Immature natural killer cell (primary cell): Measurements from ENCODE around the gene SLC15A1. TPM values are rescaled to one million over a fixed set of nuclear protein-coding genes. Genes with fewer than 3 reads are reported as not detected.
"Not testable (repeated sequence)": the region's sequence is repeated elsewhere in the genome, so short reads cannot be mapped to it uniquely, and the experiment has no call there.

ENCODE experiments used
- DNase-seq, 3 donors: peaks; one replicate each; pipeline ENCODE4 v3.0.0; 2022; ENCODE audit warnings: mixed read lengths in 1 of 3
- H3K27ac Mint-ChIP-seq, 6 donors: one replicate each; pipeline ENCODE4 v1.8.0; 2020; ENCODE audit warnings: mixed read lengths in 6 of 6, mild to moderate bottlenecking in 5 of 6, inconsistent platforms in 4 of 6, moderate library complexity in 3 of 6
- H3K27me3 Mint-ChIP-seq, 3 donors: one replicate each; pipeline ENCODE4 v1.8.0; 2020 to 2021; ENCODE audit warnings: low read depth in 3 of 3, mild to moderate bottlenecking in 3 of 3, mixed read lengths in 3 of 3, moderate library complexity in 3 of 3, inconsistent platforms in 1 of 3
- H3K36me3 Mint-ChIP-seq, 3 donors: one replicate each; pipeline ENCODE4 v1.8.0; 2020; ENCODE audit warnings: mixed read lengths in 3 of 3, inconsistent platforms in 2 of 3, mild to moderate bottlenecking in 2 of 3
- H3K4me1 Mint-ChIP-seq, 2 donors: one replicate each; pipeline ENCODE4 v1.8.0; 2020; ENCODE audit warnings: inconsistent platforms in 2 of 2, mild to moderate bottlenecking in 2 of 2, mixed read lengths in 2 of 2, moderate library complexity in 1 of 2
- H3K4me3 Mint-ChIP-seq, 5 donors: one replicate each; pipeline ENCODE4 v1.8.0; 2020; ENCODE audit warnings: mild to moderate bottlenecking in 5 of 5, mixed read lengths in 5 of 5, inconsistent platforms in 3 of 5, moderate library complexity in 3 of 5
- H3K9me3 Mint-ChIP-seq, 6 donors: one replicate each; pipeline ENCODE4 v1.8.0; 2020; ENCODE audit warnings: mild to moderate bottlenecking in 6 of 6, mixed read lengths in 6 of 6, inconsistent platforms in 4 of 6, moderate library complexity in 3 of 6
- polyA plus RNA-seq, 3 donors: library from polyadenylated mRNA; unstranded; fragments of 300-500 nt; fragmentation: Illumina TruSeq; gene quantifications; one replicate each; pipeline ENCODE4 v1.2.3, GENCODE V29; 2021

The SLC15A1 gene
- polyA plus RNA-seq, 3 donors from 2014 or later: not detected

- no peak overlapping the region for H3K4me3 Mint-ChIP-seq
- no peaks in the 10 kb centered on the region for H3K9me3 Mint-ChIP-seq
- H3K4me1 Mint-ChIP-seq: no peaks in the 10 kb centered on the region
- H3K27me3 Mint-ChIP-seq: peaks cover 0 to 4% (median 2%) of the 10 kb centered on the region in 3 donors
- H3K27ac Mint-ChIP-seq: no peak overlapping the region
- H3K36me3 Mint-ChIP-seq: no peaks in the 10 kb centered on the region
- no peak for DNase-seq
Measured at GRCh38 chr13:98648141-98648540, 104.3 kb downstream of the SLC15A1 start.

DNA sequence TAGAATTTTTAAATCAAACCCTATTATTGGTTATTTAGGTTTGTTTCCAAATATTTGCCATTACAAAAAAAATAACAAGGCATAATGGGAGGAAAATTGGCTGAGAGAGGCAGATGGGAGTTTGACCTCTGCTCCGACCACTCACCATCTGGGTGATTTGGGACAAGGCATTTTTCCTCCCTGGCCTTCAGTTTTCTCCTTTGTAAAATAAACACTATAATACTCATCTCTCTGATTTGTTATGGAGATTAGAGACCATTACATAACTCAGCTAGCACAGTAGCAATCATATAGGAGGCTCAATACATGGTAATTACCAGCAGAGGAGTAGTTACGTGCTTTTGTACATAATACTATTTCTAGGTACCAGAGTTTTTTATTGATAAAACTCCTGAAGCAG, 105.4 kb downstream of the SLC15A1 start:
- H3K27me3 Mint-ChIP-seq: peaks cover 0 to 7% (median 2%) of the 10 kb centered on the region in 3 donors
- no peak overlapping the region for H3K27ac Mint-ChIP-seq
- H3K9me3 Mint-ChIP-seq: no peaks in the 10 kb centered on the region
- H3K36me3 Mint-ChIP-seq: no peaks in the 10 kb centered on the region
- no peak overlapping the region for H3K4me3 Mint-ChIP-seq
- no peak for DNase-seq
- H3K4me1 Mint-ChIP-seq: no peaks in the 10 kb centered on the region

- H3K27ac Mint-ChIP-seq: no peak overlapping the region
- no peak overlapping the region for H3K4me3 Mint-ChIP-seq
- no peaks in the 10 kb centered on the region for H3K9me3 Mint-ChIP-seq
- H3K36me3 Mint-ChIP-seq: no peaks in the 10 kb centered on the region
- H3K4me1 Mint-ChIP-seq: no peaks in the 10 kb centered on the region
- peaks cover 0 to 8% (median 7%) of the 10 kb centered on the region in 3 donors for H3K27me3 Mint-ChIP-seq
- no peak for DNase-seq
Measured at GRCh38 chr13:98643479-98643878, 109.0 kb downstream of the SLC15A1 start.

DNA sequence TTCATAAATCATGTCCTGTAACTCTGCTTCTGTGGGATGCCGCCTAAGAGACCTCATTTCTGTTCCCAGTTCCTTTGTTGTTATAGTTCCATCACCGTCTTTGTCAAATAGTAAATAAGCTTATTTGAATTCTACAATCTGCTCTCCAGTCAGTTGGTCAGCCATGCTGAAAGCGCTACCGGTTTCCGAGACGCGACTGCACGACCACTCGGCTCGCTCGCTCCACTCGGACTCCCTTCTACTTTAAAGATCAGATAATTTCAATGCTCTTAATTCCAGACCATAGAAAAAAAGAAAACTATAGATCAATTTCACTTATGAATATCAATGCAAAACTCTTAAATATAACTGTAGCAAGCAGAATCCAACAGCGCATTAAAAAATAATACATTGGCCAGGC, 111.4 kb downstream of the SLC15A1 start:
- Mint-ChIP-seq H3K9me3 (no peaks in the 10 kb centered on the region), H3K4me1 (no peaks in the 10 kb centered on the region), H3K36me3 (no peaks in the 10 kb centered on the region), H3K27me3 (peaks cover 2 to 7% (median 4%) of the 10 kb centered on the region in 3 donors), H3K4me3 (no peak overlapping the region), H3K27ac (no peak overlapping the region)
- no peak for DNase-seq

GRCh38 chr13:98639785-98640184, 112.7 kb downstream of the SLC15A1 start:
- not testable (repeated sequence) for H3K4me1 Mint-ChIP-seq

DNA sequence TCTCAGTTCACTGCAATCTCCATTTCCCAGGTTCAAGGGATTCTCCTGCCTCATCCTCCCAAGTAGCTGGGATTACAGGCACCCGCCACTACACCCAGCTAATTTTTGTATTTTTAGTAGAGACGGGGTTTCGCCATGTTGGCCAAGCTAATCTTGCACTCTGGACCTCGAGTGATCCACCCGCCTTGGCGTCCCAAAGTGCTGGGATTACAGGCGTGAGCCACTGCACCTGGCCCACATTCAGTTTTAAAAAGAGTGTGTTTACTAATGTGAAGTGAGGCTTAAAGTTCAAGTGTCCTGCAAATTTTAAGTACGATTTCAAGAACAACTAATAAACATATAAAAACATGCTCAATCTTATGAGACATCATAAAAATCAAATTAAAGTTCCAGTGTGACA, 114.1 kb downstream of the SLC15A1 start:
- H3K9me3 Mint-ChIP-seq, DNase-seq, H3K4me3 Mint-ChIP-seq, H3K4me1 Mint-ChIP-seq, H3K27me3 Mint-ChIP-seq, H3K27ac Mint-ChIP-seq, H3K36me3 Mint-ChIP-seq: not testable (repeated sequence)

More at GRCh38 chr13:98639785-98640184, 112.7 kb downstream of the SLC15A1 start:
- not testable (repeated sequence) for H3K27ac Mint-ChIP-seq, DNase-seq, H3K9me3 Mint-ChIP-seq, H3K4me3 Mint-ChIP-seq, H3K36me3 Mint-ChIP-seq, H3K27me3 Mint-ChIP-seq

Other genes with a start within 250 kb of the SLC15A1 start
- gene STK24, start 175.6 kb downstream of the SLC15A1 start, polyA plus RNA-seq: 10 to 100 TPM; 10.8 to 18.8 (median 15.8) TPM
- gene DOCK9, start 225.4 kb upstream of the SLC15A1 start, polyA plus RNA-seq: 1 to 10 TPM; 2.1 to 6.3 (median 4.1) TPM